COLO668 (cell line): Measurements from ENCODE around the gene COIL.
"Not testable (repeated sequence)": the region's sequence is repeated elsewhere in the genome, so short reads cannot be mapped to it uniquely, and the experiment has no call there.

Source experiments
- DNase-seq: peaks from one replicate; lab custom pipeline; 2025; ENCODE audit not compliant: unreplicated experiment; lab: John Stamatoyannopoulos, UW

COIL gene

GRCh38 chr17:56978441-56979090, 17.7 kb upstream of the COIL start:
- DNase-seq: no peak

- DNase-seq: peak; percentile 77
Observed at GRCh38 chr17:56977673-56978395, 17.0 kb upstream of the COIL start, which contains the start of gene SCPEP1. TSS of gene SCPEP1 (plus strand) at chr17:56978131. CDS start at chr17:56978160, 29 bp downstream.

DNA sequence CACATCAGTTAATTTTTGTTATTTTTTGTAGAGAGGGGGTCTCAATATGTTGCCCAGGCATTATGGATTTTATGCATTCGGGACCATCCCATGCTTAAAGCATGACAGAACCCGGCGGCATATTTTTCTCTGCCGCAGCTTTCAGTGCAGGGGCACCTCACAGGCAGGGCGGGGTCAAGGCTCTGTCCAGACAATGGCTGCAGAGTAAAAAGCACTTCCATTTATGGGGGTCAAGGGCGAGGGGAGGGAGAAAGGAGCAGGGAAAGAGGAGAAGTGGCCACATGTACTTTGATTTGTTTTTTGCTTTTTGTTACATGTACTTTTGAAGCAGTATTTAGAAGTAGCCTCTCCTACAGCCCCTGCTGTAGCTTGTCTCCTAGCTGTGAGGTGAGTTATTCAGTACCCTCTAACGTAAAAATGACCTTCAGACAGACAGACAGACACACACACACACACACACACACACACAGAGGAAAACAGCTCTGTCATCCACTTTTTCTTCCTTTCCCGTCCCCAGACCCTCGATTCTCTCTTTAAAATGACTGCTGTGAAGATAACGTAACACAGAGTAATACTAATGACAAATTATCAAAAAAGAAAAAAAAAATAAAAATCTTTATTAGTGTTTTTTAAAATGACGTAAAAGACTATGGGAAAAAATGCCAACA, 16.2 kb upstream of the COIL start:
- DNase-seq: no peak

GRCh38 chr17:56975656-56976055, 14.8 kb upstream of the COIL start:
- no peak for DNase-seq

- no peak for DNase-seq
Observed at GRCh38 chr17:56974055-56974454, 13.2 kb upstream of the COIL start.

DNA sequence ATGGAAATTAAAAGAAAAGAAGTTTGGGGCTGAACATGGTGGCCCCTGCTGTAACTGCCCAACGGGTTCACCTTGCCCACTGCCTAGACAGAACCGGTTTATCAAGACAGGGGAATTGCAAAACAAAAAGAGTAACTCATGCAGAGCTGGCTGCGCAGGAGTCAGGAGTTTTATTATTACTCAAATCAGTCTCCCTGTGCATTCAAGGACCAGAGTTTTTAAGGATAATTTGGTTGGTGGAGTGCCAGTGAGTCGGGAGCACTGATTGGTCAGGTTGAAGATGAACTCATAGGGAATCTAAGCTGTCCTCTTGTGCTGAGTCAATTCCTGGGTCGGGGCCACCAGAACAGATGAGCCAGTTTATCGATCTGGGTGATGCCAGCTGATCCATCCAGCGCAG, 12.7 kb upstream of the COIL start:
- no peak for DNase-seq

- DNase-seq: no peak
Observed at GRCh38 chr17:56972111-56972730, 11.4 kb upstream of the COIL start.

GRCh38 chr17:56970974-56971373, 10.1 kb upstream of the COIL start:
- DNase-seq: no peak

DNA sequence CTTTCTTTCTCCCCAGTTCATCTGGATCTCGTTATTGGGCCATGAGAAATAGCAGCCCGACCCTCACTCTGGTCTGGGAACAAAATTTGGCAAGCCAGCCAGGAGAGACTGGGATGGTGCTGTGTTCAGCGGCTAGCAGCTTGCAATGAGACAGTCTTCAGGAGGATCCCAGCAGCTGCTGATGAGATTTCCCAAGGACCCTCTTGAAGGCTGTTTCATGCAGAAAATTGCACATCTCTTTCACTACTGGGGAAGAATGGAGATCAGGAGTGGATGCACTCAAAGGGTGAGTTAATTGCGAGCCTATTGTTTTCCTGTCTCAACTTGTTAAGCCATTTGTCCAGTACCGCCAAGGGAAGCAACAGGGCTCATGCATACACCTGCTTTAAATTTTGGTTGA, 5.5 kb upstream of the COIL start:
- no peak for DNase-seq

- DNase-seq: not testable (repeated sequence)
Observed at GRCh38 chr17:56965681-56966080, 4.8 kb upstream of the COIL start.

- DNase-seq: not testable (repeated sequence)
Observed at GRCh38 chr17:56965241-56965640, 4.4 kb upstream of the COIL start.

DNA sequence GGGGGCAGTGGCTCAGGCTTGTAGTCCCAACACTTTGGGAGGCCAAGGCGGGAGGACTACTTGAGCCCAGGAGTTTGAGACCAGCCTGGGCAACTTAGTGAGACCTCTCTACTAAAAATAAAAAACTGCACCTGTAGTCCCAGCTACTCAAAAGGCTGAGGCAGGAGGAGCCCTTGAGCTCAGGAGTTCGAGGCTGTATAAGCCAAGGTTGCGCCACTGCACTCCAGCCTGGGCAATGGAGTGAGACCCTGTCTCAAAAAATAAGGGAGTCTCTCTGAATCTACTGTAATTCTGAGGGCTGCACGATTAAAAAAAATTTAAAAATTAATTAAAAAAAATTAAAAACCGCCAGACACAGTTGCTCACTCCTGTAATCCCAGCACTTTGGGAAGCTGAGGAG, 3.9 kb downstream of the COIL start:
- DNase-seq: no peak

DNA sequence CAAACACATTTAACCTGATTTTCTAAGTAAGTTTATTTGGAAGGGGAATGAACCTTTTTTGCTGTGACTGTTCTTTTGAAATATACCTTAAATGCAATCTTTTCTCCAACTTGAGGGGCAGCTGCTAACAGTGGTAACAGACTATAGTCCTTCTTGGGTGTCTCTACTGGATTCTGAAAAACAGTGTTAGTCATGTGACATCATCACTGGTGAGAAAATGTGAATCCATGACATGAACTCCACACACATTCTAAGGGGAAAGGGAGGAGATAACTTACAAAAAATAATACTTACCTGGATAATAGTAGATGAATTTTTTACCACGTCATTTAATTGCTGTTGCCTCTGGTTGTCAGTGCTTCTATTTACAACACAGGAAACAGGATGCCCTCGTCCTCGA, 11.3 kb downstream of the COIL start:
- no peak for DNase-seq

DNA sequence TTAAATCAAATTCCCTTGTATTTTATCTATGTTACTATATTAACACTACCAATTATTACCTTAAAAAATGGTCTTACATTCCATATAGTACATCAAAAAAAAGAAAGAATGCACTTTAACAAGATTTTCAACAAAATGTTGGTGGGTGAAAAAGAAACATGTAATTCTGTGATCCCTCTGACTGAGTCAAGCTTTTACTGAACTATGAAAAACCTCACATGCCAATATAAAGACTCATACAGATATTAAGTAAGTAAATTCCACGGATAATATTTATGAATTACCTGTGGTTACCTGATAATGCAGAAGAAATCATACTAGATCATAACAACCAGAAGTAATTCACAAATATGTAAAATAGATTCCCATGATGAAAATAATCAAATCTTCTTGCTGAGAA, 12.4 kb downstream of the COIL start:
- DNase-seq: no peak

- no peak for DNase-seq
Observed at GRCh38 chr17:56947741-56948140, 13.1 kb downstream of the COIL start.

- no peak for DNase-seq
Observed at GRCh38 chr17:56945938-56946505, 14.8 kb downstream of the COIL start.

DNA sequence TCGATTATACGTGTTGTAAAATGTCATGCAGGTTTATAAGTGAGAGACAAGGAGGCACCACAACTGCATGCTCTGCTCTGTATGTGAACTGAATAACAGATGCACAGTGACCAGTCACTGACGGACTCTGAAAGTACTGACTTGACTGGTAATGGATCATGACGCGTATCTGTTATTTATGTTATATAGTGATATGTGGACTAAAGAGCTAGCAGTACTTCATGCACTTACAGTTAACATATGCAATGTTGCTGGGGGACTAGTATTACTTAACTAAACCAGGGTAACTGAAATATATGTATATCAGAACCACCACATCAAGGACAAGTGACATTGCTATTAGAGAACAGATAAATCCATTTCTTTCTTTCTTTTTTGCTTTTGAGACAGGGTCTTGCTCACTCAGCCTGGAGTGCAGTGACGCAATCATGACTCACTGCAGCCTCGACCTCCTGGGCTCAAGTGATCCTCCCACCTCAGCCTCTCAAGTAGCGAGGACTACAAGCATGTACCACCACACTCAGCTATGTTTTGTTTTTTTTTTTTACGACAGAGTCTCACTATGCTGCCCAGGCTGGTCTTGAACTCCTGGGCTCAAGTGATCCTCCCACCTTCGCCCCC, 17.2 kb downstream of the COIL start:
- DNase-seq: no peak

DNA sequence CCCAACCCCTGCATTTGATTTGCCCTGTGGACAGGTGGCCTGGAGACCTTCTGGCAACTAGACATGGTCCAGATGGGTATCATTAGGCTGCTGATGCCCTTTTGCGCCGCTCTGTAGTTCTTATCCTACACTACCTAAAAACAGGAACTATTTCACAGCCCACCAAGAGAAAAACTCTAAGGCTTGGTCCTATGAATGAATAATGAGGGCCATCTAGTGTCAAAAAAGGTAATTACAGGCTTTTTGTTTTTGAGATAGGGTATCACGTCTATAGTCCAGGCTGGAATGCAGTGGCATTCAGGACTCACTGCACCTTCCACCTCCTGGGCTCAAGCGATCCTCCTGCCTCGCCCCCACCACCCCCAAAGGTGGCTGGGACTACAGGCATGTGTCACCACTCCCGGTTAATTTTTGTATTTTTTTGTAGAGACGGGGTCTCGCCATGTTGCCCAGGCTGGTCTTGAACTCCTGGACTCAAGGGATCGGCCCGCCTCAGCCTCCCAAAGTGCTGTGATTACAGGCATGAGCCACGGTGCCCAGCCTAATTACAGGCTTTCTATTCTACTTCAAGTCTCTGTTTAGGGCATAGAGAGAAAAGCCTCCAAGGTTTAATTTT, 20.9 kb downstream of the COIL start:
- no peak for DNase-seq

DNA sequence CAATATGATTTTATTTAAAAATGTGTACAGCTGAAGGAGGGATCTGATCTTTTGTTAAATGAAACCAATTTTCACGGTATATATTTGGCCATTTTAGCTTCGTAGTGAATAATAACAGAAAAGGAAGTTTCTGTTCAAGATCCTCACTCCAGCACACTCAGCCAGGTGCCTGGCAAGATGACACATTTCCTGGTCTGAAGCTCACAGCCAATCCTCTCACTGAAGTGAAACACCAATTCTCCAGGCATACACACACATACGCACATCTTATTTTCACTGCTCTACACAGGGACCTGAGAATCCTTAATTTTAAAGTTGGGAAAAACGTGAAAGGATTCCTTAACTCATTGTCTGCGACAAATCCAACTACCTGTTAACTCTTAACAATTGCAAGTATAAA, 22.6 kb downstream of the COIL start:
- not testable (repeated sequence) for DNase-seq

DNA sequence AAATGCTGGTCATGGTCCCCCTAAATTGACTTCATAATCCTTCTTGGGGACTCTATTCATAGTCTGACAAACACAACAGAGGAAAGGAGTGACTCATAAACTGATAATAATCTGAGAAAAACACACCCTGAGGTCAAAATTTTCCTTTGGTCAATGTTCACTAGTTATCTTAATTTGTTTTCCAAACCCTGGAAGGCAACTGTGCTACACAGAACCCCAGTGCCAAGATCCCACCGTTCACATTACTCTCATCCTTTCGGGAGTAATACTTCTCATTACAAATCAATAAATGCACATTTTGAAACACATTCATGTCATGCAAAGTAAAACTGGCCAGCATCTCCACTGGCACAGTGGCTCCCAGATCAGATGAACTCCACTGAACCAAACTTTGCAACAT, 23.2 kb downstream of the COIL start:
- DNase-seq: no peak
